ENCODE data around the gene PEX6.
A peak's percentile ranks its signal among the peaks of the same experiment; 100 is the strongest.

The PEX6 gene

DNA sequence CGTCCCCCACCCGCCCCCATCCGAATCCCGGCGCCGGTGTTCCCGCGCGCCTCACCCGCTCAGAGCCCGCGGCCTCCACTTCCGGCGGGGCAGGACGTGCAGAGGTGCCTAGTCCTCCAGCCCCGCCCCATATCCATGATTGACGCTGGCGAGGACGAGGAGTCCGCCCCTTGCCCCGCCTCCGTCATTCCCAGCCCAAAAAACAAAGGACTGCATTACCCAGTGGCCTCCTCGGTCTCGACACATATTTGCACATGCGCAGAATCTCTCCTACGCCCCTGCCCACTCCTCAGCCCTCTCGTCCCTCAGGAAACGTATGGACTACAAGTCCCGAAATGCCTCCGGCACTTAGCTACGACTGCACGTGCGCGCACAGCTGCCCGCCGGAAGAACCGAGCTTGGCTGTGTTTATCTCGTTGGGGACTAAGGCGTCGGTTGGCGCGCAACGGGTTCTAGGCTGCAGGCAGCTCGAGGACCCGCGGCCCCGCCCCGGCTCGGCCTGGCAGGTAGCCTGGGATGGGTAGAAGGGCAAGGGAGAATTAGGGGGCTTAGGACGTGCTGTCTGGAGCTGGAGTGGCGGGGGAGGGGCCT lies 35.0 kb upstream of the PEX6 start, which contains the start of the genes KLHDC3 and MEA1:
Gene KLHDC3 (plus strand): TSS at position 407 of the 591 bp plus-strand sequence. CDS start 2,944 bp downstream, outside the sequence.
Gene MEA1 (minus strand): TSS at position 104 of the 591 bp plus-strand sequence. CDS start 133 bp downstream, outside the sequence.
- TF ChIP-seq, protein P1, sequence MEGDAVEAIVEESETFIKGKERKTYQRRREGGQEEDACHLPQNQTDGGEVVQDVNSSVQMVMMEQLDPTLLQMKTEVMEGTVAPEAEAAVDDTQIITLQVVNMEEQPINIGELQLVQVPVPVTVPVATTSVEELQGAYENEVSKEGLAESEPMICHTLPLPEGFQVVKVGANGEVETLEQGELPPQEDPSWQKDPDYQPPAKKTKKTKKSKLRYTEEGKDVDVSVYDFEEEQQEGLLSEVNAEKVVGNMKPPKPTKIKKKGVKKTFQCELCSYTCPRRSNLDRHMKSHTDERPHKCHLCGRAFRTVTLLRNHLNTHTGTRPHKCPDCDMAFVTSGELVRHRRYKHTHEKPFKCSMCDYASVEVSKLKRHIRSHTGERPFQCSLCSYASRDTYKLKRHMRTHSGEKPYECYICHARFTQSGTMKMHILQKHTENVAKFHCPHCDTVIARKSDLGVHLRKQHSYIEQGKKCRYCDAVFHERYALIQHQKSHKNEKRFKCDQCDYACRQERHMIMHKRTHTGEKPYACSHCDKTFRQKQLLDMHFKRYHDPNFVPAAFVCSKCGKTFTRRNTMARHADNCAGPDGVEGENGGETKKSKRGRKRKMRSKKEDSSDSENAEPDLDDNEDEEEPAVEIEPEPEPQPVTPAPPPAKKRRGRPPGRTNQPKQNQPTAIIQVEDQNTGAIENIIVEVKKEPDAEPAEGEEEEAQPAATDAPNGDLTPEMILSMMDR (IDR thresholded peaks at IDR 0.05; ENCODE audit: low read depth, low read length) = no peak
- H3K4me3 ChIP-seq (ENCODE audit: low read depth, low read length) = peak within 1 kb of the TSS; percentile 82
- H3K9me3 ChIP-seq (ENCODE audit: severe bottlenecking) = no peaks in the 10 kb centered on the region
- peaks cover 72% of the 10 kb centered on the region for H3K36me3 ChIP-seq
- no peaks in the 10 kb centered on the region for H3K27me3 ChIP-seq (ENCODE audit: insufficient read depth, low read depth, severe bottlenecking)
- peak; percentile 100 for DNase-seq
- peak within 1 kb of the TSS; percentile 80 for H3K27ac ChIP-seq

GRCh38 chr6:43013097-43013842 lies 34.3 kb upstream of the PEX6 start:
- Histone ChIP-seq H3K27me3 (ENCODE audit: insufficient read depth, low read depth, severe bottlenecking) (no peaks in the 10 kb centered on the region), H3K4me3 (ENCODE audit: low read depth, low read length) (peak overlapping the region; percentile 73), H3K27ac (peak overlapping the region; percentile 74), H3K9me3 (ENCODE audit: severe bottlenecking) (no peaks in the 10 kb centered on the region), H3K36me3 (peaks cover 72% of the 10 kb centered on the region)
- TF ChIP-seq, protein P1 (IDR thresholded peaks at IDR 0.05; ENCODE audit: low read depth, low read length) = no peak
- no peak for DNase-seq

- Histone ChIP-seq H3K4me3 (ENCODE audit: low read depth, low read length) (peak overlapping the region; percentile 73; the same call in 1 of the 2 replicates), H3K27ac (no peak overlapping the region; the same call in 1 of the 2 replicates), H3K27me3 (ENCODE audit: insufficient read depth, low read depth, severe bottlenecking) (no peaks in the 10 kb centered on the region), H3K36me3 (peaks cover 72% of the 10 kb centered on the region), H3K9me3 (ENCODE audit: severe bottlenecking) (no peaks in the 10 kb centered on the region)
- TF ChIP-seq, protein P1 (IDR thresholded peaks at IDR 0.05; ENCODE audit: low read depth, low read length) = no peak
- DNase-seq = no peak
Observed at GRCh38 chr6:43012364-43012763, 33.4 kb upstream of the PEX6 start.

DNA sequence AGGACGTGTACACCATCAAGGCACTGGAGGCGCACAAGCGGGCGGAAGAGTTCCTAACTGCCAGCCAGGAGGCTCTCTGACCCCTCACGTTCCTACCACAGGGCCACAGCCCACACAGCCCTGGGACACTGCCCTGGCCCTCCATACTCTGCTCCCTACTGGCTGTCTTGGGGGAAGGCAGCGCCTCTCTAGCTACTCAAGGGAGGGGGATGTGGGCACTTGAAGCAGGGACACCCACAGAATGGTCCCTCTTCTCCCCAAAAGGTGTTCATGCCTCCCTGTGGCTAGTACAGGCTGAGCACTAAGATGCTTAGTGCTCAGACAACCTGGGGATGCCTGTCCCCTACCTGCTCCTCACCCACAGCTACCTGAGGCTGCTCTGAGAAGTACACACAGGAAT lies 32.2 kb upstream of the PEX6 start:
- no peaks in the 10 kb centered on the region for H3K9me3 ChIP-seq (ENCODE audit: severe bottlenecking)

GRCh38 chr6:43009124-43009523 lies 30.1 kb upstream of the PEX6 start:
- TF ChIP-seq, protein P1 (IDR thresholded peaks at IDR 0.05; ENCODE audit: low read depth, low read length) = peak; percentile 91
- H3K27ac ChIP-seq = no peak overlapping the region
- peak; percentile 81 for DNase-seq
- H3K27me3 ChIP-seq (ENCODE audit: insufficient read depth, low read depth, severe bottlenecking) = no peaks in the 10 kb centered on the region
- no peaks in the 10 kb centered on the region for H3K9me3 ChIP-seq (ENCODE audit: severe bottlenecking)
- no peak overlapping the region for H3K4me3 ChIP-seq (ENCODE audit: low read depth, low read length)
- H3K36me3 ChIP-seq = peaks cover 80% of the 10 kb centered on the region

More for the DNA sequence above, 32.2 kb upstream of the PEX6 start:
- H3K4me3 ChIP-seq (ENCODE audit: low read depth, low read length) = no peak overlapping the region
- H3K27me3 ChIP-seq (ENCODE audit: insufficient read depth, low read depth, severe bottlenecking) = no peaks in the 10 kb centered on the region
- H3K27ac ChIP-seq = no peak overlapping the region
- DNase-seq = peak; percentile 45
- TF ChIP-seq, protein P1 (IDR thresholded peaks at IDR 0.05; ENCODE audit: low read depth, low read length) = peak; percentile 55
- H3K36me3 ChIP-seq = peaks cover 72% of the 10 kb centered on the region
